SU-DHL-6 (cell line): ENCODE results near the gene HTR3B.

Experiments used
- CTCF ChIP-seq: fragments of 200-600 bp; sonication (generic); IDR thresholded peaks from one replicate; pipeline ENCODE4 v1.5.1; 2017; ENCODE audit warnings: antibody characterized with exemption, mild to moderate bottlenecking, low read length, moderate library complexity; ENCODE audit not compliant: insufficient read depth, poor library complexity, severe bottlenecking
- EZH2phosphoT487 ChIP-seq: fragments of 200-600 bp; sonication (generic), shearing (Covaris generic); conservative IDR thresholded peaks from 2 replicates; pipeline ENCODE4 v1.6.1; 2018; ENCODE audit warnings: mild to moderate bottlenecking, antibody characterized with exemption, low read length, moderate library complexity, mixed read lengths

GRCh38 chr11:113984781-113985180 lies 80.2 kb downstream of the HTR3B start:
- TF ChIP-seq CTCF, result no peak
- TF ChIP-seq EZH2phosphoT487, result no peak
